Fibroblast of lung (primary cell): ENCODE data around the gene ACP1. TPM values are rescaled to one million over a fixed set of nuclear protein-coding genes. Genes with fewer than 3 reads are reported as not detected.

Experiments used
- DNase-seq, 2 donors: peaks; one replicate each; pipeline versions ENCODE4 v3.0.0 to v3.0.0-alpha.2; 2010; ENCODE audit warnings: low read depth in 2 of 2
- H2AFZ ChIP-seq: 2 replicates; pipeline ENCODE4 v1.5.1; 2012; ENCODE audit warnings: low read length, control low read depth, inconsistent platforms
- H3K27ac ChIP-seq: 2 replicates; pipeline ENCODE4 v1.5.1; 2011; ENCODE audit warnings: low read length, control low read depth; ENCODE audit not compliant: insufficient read depth
- H3K27me3 ChIP-seq: 2 replicates; pipeline ENCODE4 v1.5.1; 2011; ENCODE audit warnings: mild to moderate bottlenecking, low read length; ENCODE audit not compliant: control insufficient read depth, insufficient read depth
- H3K36me3 ChIP-seq: 2 replicates; pipeline ENCODE4 v1.5.1; 2011; ENCODE audit warnings: low read length; ENCODE audit not compliant: control insufficient read depth, insufficient read depth
- H3K4me1 ChIP-seq: 2 replicates; pipeline ENCODE4 v1.5.1; 2011; ENCODE audit warnings: low read length; ENCODE audit not compliant: control insufficient read depth, insufficient read depth; ENCODE audit errors: extremely low read depth
- H3K4me2 ChIP-seq: 2 replicates; pipeline ENCODE4 v1.5.1; 2011; ENCODE audit warnings: low read length, control low read depth; ENCODE audit not compliant: insufficient read depth; ENCODE audit errors: extremely low read depth
- H3K4me3 ChIP-seq, 4 experiments: fragments of 200-600 bp in 1 of 4; sonication (generic) in 1 of 4; replicated peaks in 1 of 4; 2 replicates each; pipeline ENCODE4 v1.5.1; 2011 to 2016; ENCODE audit warnings: low read length in 4 of 4, low read depth in 3 of 4, mild to moderate bottlenecking in 3 of 4, control low read depth in 2 of 4, inconsistent platforms in 1 of 4, mixed read lengths in 1 of 4; ENCODE audit not compliant: insufficient read depth in 1 of 4; ENCODE audit errors: control extremely low read depth in 1 of 4
- H3K79me2 ChIP-seq: 2 replicates; pipeline ENCODE4 v1.5.1; 2012; ENCODE audit warnings: mild to moderate bottlenecking, low read length, inconsistent platforms; ENCODE audit not compliant: control insufficient read depth, insufficient read depth
- H3K9ac ChIP-seq: 2 replicates; pipeline ENCODE4 v1.5.1; 2011; ENCODE audit warnings: mild to moderate bottlenecking, low read length, control low read depth; ENCODE audit not compliant: insufficient read depth
- H3K9me3 ChIP-seq: 2 replicates; pipeline ENCODE4 v1.5.1; 2012; ENCODE audit warnings: low read depth, low read length; ENCODE audit not compliant: control insufficient read depth, insufficient read depth
- H4K20me1 ChIP-seq: 2 replicates; pipeline ENCODE4 v1.5.1; 2011; ENCODE audit warnings: low read length; ENCODE audit not compliant: control insufficient read depth, insufficient read depth; ENCODE audit errors: extremely low read depth
- CTCF ChIP-seq, 2 donors: IDR thresholded peaks in 1 of 2; conservative IDR thresholded peaks in 1 of 2; 1 replicate in 1 of 2; 2 replicates in 1 of 2; pipeline ENCODE4 v1.5.1; 2011 to 2012; ENCODE audit warnings: low read length in 2 of 2, control low read depth in 1 of 2, inconsistent platforms in 1 of 2, low read depth in 1 of 2, mild to moderate bottlenecking in 1 of 2
- EZH2 ChIP-seq: IDR thresholded peaks from 2 replicates; pipeline ENCODE4 v1.5.1; 2012; ENCODE audit warnings: low read length, control low read depth, mild to moderate bottlenecking; ENCODE audit errors: missing control alignments
- polyA plus RNA-seq, 2 donors: library from polyadenylated mRNA; depleted of rRNA in 1 of 2; stranded (reverse) in 1 of 2; unstranded in 1 of 2; fragments of >200 nt; gene quantifications; 2 replicates each; pipeline ENCODE4 v1.2.1, GENCODE V29; 2011 to 2012; ENCODE audit warnings: missing spikeins in 1 of 2
- total RNA-seq: library from RNA; depleted of rRNA; stranded (reverse); fragments of >200 nt; gene quantifications from 2 replicates; pipeline ENCODE4 v1.2.1, GENCODE V29; 2014

ACP1 gene
- total and polyA plus RNA-seq, 2 donors (not counting 1 experiment from before 2014, with no cell fraction given) = 86.9 to 124 TPM

- no peak for DNase-seq
- no peaks in the 10 kb centered on the region for H3K36me3 ChIP-seq
- H3K27ac ChIP-seq = no peak overlapping the region
- no peaks in the 10 kb centered on the region for H3K79me2 ChIP-seq
- TF ChIP-seq EZH2 = no peak
- H4K20me1 ChIP-seq = no peaks in the 10 kb centered on the region
- H3K4me1 ChIP-seq = peaks cover 9% of the 10 kb centered on the region
- no peak overlapping the region for H3K4me3 ChIP-seq
- no peak overlapping the region for H3K4me2 ChIP-seq
- H3K9me3 ChIP-seq = no peaks in the 10 kb centered on the region
- H3K27me3 ChIP-seq = no peaks in the 10 kb centered on the region
- H2AFZ ChIP-seq = no peak overlapping the region
- H3K9ac ChIP-seq = no peak overlapping the region
Measured at GRCh38 chr2:258933-259332, 5.8 kb upstream of the ACP1 start.

- DNase-seq = no peak
- Histone ChIP-seq H3K36me3 (no peaks in the 10 kb centered on the region), H3K9me3 (no peaks in the 10 kb centered on the region), H3K4me1 (peaks cover 9% of the 10 kb centered on the region), H3K4me2 (no peak overlapping the region), H3K27ac (no peak overlapping the region), H3K27me3 (no peaks in the 10 kb centered on the region), H3K79me2 (peaks cover under 1% of the 10 kb centered on the region), H4K20me1 (no peaks in the 10 kb centered on the region), H2AFZ (no peak overlapping the region), H3K9ac (no peak overlapping the region), H3K4me3 (no peak overlapping the region)
- TF ChIP-seq CTCF (conservative IDR thresholded peaks at IDR 0.05 in 1 of 2, IDR thresholded peaks at IDR 0.05 in 1 of 2; ENCODE audit: low read depth in 1 of 2, low read length in 2 of 2) = no peak
- no peak for TF ChIP-seq EZH2
Measured at GRCh38 chr2:259789-260331, 4.9 kb upstream of the ACP1 start.

DNA sequence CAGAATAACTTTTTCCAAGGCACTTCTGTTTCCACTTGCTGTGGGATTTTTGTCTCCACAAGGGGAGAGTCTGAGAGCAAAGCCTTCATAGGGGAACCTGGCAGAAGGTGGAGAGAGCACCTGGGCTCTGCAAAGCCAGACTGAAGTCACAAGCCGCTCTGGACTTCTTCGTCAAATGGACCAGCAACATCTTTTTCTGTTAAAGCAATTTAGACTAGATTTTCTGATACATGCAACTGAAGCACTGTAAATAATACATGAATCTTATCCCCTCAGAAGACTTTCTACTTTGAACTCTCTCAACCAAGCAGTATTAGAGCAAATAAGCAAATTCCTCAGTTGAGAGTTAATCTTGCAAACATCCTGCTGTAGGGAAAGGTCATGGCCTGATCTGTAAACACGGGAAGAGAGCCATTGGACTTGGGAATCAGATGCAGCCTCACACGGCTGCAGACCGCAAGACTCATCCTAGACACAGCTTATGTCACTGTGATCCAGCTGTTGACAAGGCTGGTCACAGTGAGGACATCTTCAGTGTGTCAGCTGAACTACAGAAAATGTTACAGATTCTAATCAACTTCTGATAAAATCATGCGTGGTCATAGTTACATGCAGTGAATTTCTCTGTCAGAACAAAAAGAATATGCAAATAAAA lies 4.1 kb upstream of the ACP1 start:
- peak in 1 of 2 donors; percentile 57 for DNase-seq
- Histone ChIP-seq H3K9me3 (no peaks in the 10 kb centered on the region), H3K9ac (no peak overlapping the region), H3K4me2 (peak overlapping the region; percentile 25), H2AFZ (no peak overlapping the region), H4K20me1 (no peaks in the 10 kb centered on the region), H3K27me3 (no peaks in the 10 kb centered on the region), H3K4me1 (peaks cover 9% of the 10 kb centered on the region), H3K27ac (no peak overlapping the region), H3K4me3 (no peak overlapping the region), H3K79me2 (peaks cover 8% of the 10 kb centered on the region), H3K36me3 (no peaks in the 10 kb centered on the region)
- TF ChIP-seq CTCF (conservative IDR thresholded peaks at IDR 0.05 in 1 of 2, IDR thresholded peaks at IDR 0.05 in 1 of 2; ENCODE audit: low read depth in 1 of 2, low read length in 2 of 2) = no peak
- no peak for TF ChIP-seq EZH2
